Endothelial cell of umbilical vein (primary cell): Measurements from ENCODE around the gene SELENOO. TPM values are rescaled to one million over a fixed set of nuclear protein-coding genes. Genes with fewer than 3 reads are reported as not detected.

Experiments
- BruUV-seq: library from RNA; stranded (reverse); fragments of 400-500 nt; replicated peaks from 2 replicates; lab custom pipeline; 2021; lab: Mats Ljungman, UMichigan
- CTCF ChIA-PET: fragments of 300-600, 350-600 bp; sonication (Branson Sonifier 250); formaldehyde crosslinking; loops from one replicate; lab custom pipeline; 2021; ENCODE audit warnings: antibody characterized with exemption, inconsistent platforms; lab: Charles Lee
- POLR2A ChIA-PET: fragments of 300-600, 350-600 bp; sonication (Branson Sonifier 250); formaldehyde crosslinking; loops from one replicate; lab custom pipeline; 2021; ENCODE audit warnings: antibody characterized with exemption, inconsistent platforms; lab: Charles Lee
- DNase-seq: peaks from one replicate; pipeline ENCODE4 v3.0.0-alpha.2; 2011; ENCODE audit warnings: low read depth, low spot score
- FAIRE-seq: peaks from 2 replicates; lab custom pipeline; 2011; peaks lifted over from hg19 to GRCh38; lab: Jason Lieb, UNC
- H2AFZ ChIP-seq: 2 replicates; pipeline ENCODE4 v1.6.0; 2012; ENCODE audit warnings: low read depth, low read length, control low read depth, inconsistent platforms
- H3K27ac ChIP-seq: 2 replicates; pipeline ENCODE4 v1.5.1; 2011; ENCODE audit warnings: low read depth, mild to moderate bottlenecking, control low read depth, low read length, moderate library complexity; ENCODE audit not compliant: insufficient read depth
- H3K27me3 ChIP-seq, 2 experiments: 2 replicates each; pipeline versions ENCODE4 v1.6.0 to v1.6.1; 2011; ENCODE audit warnings: low read length in 2 of 2, mixed read lengths in 1 of 2; ENCODE audit not compliant: control insufficient read depth in 2 of 2, insufficient read depth in 2 of 2
- H3K36me3 ChIP-seq, 2 experiments: 2 replicates in 1 of 2; 3 replicates in 1 of 2; pipeline ENCODE4 v1.5.1; 2011; ENCODE audit warnings: low read length in 2 of 2, mild to moderate bottlenecking in 1 of 2, moderate library complexity in 1 of 2; ENCODE audit not compliant: control insufficient read depth in 2 of 2, insufficient read depth in 2 of 2; ENCODE audit errors: extremely low read depth in 1 of 2
- H3K4me1 ChIP-seq: 3 replicates; pipeline ENCODE4 v1.5.1; 2011; ENCODE audit warnings: mild to moderate bottlenecking, low read length; ENCODE audit not compliant: control insufficient read depth, insufficient read depth; ENCODE audit errors: extremely low read depth
- H3K4me2 ChIP-seq: 2 replicates; pipeline ENCODE4 v1.6.1; 2011; ENCODE audit warnings: low read length, control low read depth, mixed read lengths; ENCODE audit not compliant: insufficient read depth
- H3K4me3 ChIP-seq, 3 experiments: fragments of 200-600 bp in 1 of 3; sonication (generic), shearing (Covaris generic) in 1 of 3; replicated peaks in 1 of 3; 2 replicates each; pipeline ENCODE4 v1.5.1; 2011 to 2016; ENCODE audit warnings: control low read depth in 3 of 3, low read length in 3 of 3, mild to moderate bottlenecking in 2 of 3, inconsistent platforms in 1 of 3, low read depth in 1 of 3, moderate library complexity in 1 of 3; ENCODE audit not compliant: insufficient read depth in 1 of 3
- H3K79me2 ChIP-seq: 2 replicates; pipeline ENCODE4 v1.6.0; 2012; ENCODE audit warnings: low read length, inconsistent platforms; ENCODE audit not compliant: control insufficient read depth, insufficient read depth
- H3K9ac ChIP-seq: replicated peaks from 2 replicates; pipeline ENCODE3; 2011; ENCODE audit warnings: low read length, control low read depth; ENCODE audit not compliant: insufficient read depth; ENCODE audit errors: extremely low read depth
- H3K9me1 ChIP-seq: replicated peaks from 3 replicates; pipeline ENCODE4 v1.6.0; 2011; ENCODE audit warnings: mild to moderate bottlenecking, low read length; ENCODE audit not compliant: control insufficient read depth, insufficient read depth; ENCODE audit errors: extremely low read depth
- H3K9me3 ChIP-seq: replicated peaks from 2 replicates; pipeline ENCODE4 v1.5.1; 2012; ENCODE audit warnings: low read length, inconsistent platforms; ENCODE audit not compliant: control insufficient read depth, insufficient read depth
- H4K20me1 ChIP-seq: replicated peaks from 2 replicates; pipeline ENCODE3; 2011; ENCODE audit warnings: mild to moderate bottlenecking, low read length; ENCODE audit not compliant: control insufficient read depth, insufficient read depth; ENCODE audit errors: extremely low read depth
- CTCF ChIP-seq, 2 donors: IDR thresholded peaks; 1 replicate in 1 of 2; 2 replicates in 1 of 2; pipeline ENCODE4 v1.5.1; 2011; ENCODE audit warnings: low read length in 2 of 2, mild to moderate bottlenecking in 2 of 2, moderate library complexity in 2 of 2, control low read depth in 1 of 2, inconsistent platforms in 1 of 2, low read depth in 1 of 2; ENCODE audit not compliant: insufficient read depth in 1 of 2; ENCODE audit errors: extremely low read depth in 1 of 2
- EZH2 ChIP-seq: IDR thresholded peaks from 2 replicates; pipeline ENCODE4 v1.6.1; 2012; ENCODE audit warnings: borderline replicate concordance, low read depth, mild to moderate bottlenecking, moderate library complexity, low read length, inconsistent platforms; ENCODE audit not compliant: severe bottlenecking
- FOS ChIP-seq: IDR thresholded peaks from 2 replicates; pipeline ENCODE4 v1.6.1; 2011; ENCODE audit warnings: mild to moderate bottlenecking, low read length, moderate library complexity, borderline replicate concordance; ENCODE audit not compliant: insufficient read depth
- GATA2 ChIP-seq: IDR thresholded peaks from 2 replicates; pipeline ENCODE4 v1.7.0; 2011; ENCODE audit warnings: low read depth, mild to moderate bottlenecking, moderate library complexity, mixed read lengths, low read length; ENCODE audit not compliant: insufficient read length, insufficient read depth
- JUN ChIP-seq: IDR thresholded peaks from 2 replicates; pipeline ENCODE4 v1.6.1; 2011; ENCODE audit warnings: borderline replicate concordance, low read depth; ENCODE audit not compliant: insufficient read length, insufficient read depth
- MAX ChIP-seq: IDR thresholded peaks from 2 replicates; pipeline ENCODE4 v1.6.1; 2011; ENCODE audit not compliant: insufficient read depth, insufficient read length
- MYC ChIP-seq: IDR thresholded peaks from one replicate; pipeline ENCODE4 v1.6.1; 2011; ENCODE audit warnings: mild to moderate bottlenecking, low read depth, low read length
- POLR2A ChIP-seq: IDR thresholded peaks from 2 replicates; pipeline ENCODE4 v1.6.1; 2012; ENCODE audit warnings: low read depth, mild to moderate bottlenecking, control low read depth, low read length
- POLR2AphosphoS5 ChIP-seq: IDR thresholded peaks from 2 replicates; pipeline ENCODE4 v1.6.1; 2012; ENCODE audit warnings: low read depth, mild to moderate bottlenecking, control low read depth, low read length, moderate library complexity; ENCODE audit not compliant: insufficient read depth
- dilution Hi-C: fragments of 300-500 bp; cut with MboI; formaldehyde crosslinking; loops from one replicate; pipeline ENCODE4 v1.15.0; 2019; ENCODE audit warnings: low sequenced_read_pairs; ENCODE audit not compliant: extremely low pct_ligation_motif_present
- intact Hi-C: fragments of 100-400 bp; cut with micrococcal nuclease; formaldehyde crosslinking; loops from one replicate; pipeline ENCODE4 v1.10.0; 2022
- polyA plus RNA-seq, 4 experiments: library from polyadenylated mRNA; depleted of rRNA in 3 of 4; stranded (reverse) in 3 of 4; unstranded in 1 of 4; fragments of >200 nt; gene quantifications; 2 replicates each; pipeline versions ENCODE4 v1.2.1 to v1.2.3, GENCODE V29; 2011 to 2012; ENCODE audit warnings: missing spikeins in 1 of 4
- total RNA-seq: library from RNA; stranded (reverse); gene quantifications from 2 replicates; pipeline ENCODE4 v1.2.3, GENCODE V29; 2021

SELENOO gene
- total and polyA plus RNA-seq, 2 donors (not counting 3 experiments of a cell fraction or from before 2014, with no cell fraction given): 24.1 to 37.5 TPM

DNA sequence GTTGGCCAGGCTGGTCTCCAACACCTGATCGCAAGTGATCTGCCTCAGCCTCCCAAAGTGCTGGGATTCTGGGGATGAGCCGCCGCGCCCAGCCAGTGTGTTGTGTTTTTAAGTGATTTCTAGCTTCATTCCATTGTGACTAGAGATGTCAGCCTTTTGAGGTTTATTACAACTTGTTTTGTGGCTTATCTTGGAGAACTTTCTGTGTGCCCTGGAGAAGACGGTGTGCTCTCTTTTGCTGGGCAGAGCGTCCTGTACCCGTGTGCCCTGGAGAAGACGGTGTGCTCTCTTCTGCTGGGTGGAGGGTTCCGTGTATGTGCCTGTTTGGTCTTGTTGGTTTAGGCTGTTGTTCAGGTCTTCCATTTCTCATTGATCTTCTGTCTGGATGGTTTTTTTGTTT is 12.5 kb downstream of the SELENOO start:
- peaks cover 21% of the 10 kb centered on the region for H3K79me2 ChIP-seq

More for the DNA sequence above, 12.5 kb downstream of the SELENOO start:
- FAIRE-seq (no peak), DNase-seq (no peak)
- H3K27ac ChIP-seq: no peak overlapping the region
- H4K20me1 ChIP-seq: no peaks in the 10 kb centered on the region
- dilution Hi-C loops: no loop called here
- no peaks in the 10 kb centered on the region for H3K27me3 ChIP-seq
- no peak for TF ChIP-seq FOS
- TF ChIP-seq POLR2A: no peak
- no peak for TF ChIP-seq GATA2
- TF ChIP-seq EZH2: no peak
- no peak for TF ChIP-seq POLR2AphosphoS5
- TF ChIP-seq CTCF (IDR thresholded peaks at IDR 0.05; ENCODE audit: extremely low read depth in 1 of 2, insufficient read depth in 1 of 2, low read depth in 1 of 2, low read length in 2 of 2): no peak
- no peak for TF ChIP-seq MAX
- TF ChIP-seq MYC: no peak
- no peak for TF ChIP-seq JUN
- H3K9ac ChIP-seq: no peak overlapping the region
- BruUV-seq: no TSS peak
- intact Hi-C loops: no loop called here
- no peaks in the 10 kb centered on the region for H3K4me1 ChIP-seq
- ChIA-PET CTCF (no interaction called here), POLR2A (no interaction called here)
- no peaks in the 10 kb centered on the region for H3K9me1 ChIP-seq
- H3K4me3 ChIP-seq: no peak overlapping the region
- H3K36me3 ChIP-seq: peaks cover 18 to 42% of the 10 kb centered on the region in 2 experiments
- H2AFZ ChIP-seq: no peak overlapping the region
- H3K4me2 ChIP-seq: no peak overlapping the region
- H3K9me3 ChIP-seq: no peaks in the 10 kb centered on the region
